Motor neuron (in vitro differentiated cells): Measurements from ENCODE around the gene PHKB. TPM values are rescaled to one million over a fixed set of nuclear protein-coding genes. Genes with fewer than 3 reads are reported as not detected.
"Not testable (repeated sequence)": the region's sequence is repeated elsewhere in the genome, so short reads cannot be mapped to it uniquely, and the experiment has no call there.

ENCODE experiments used
- ATAC-seq, 8 experiments: fragments of 200-7000 bp; cut with Tn5 transposase; replicated peaks in 6 of 8; 2 replicates each; pipeline ENCODE4 v1.8.0; 2021; ENCODE audit warnings: mild to moderate bottlenecking in 8 of 8, moderate library complexity in 8 of 8
- H3K27ac ChIP-seq, 2 donors: fragments of 250-450 bp; sonication (Bioruptor Pico); 2 replicates each; pipeline ENCODE4 v1.9.0; 2021; ENCODE audit warnings: antibody characterized with exemption in 2 of 2, mild to moderate bottlenecking in 2 of 2, moderate library complexity in 1 of 2
- H3K4me1 ChIP-seq, 2 donors: fragments of 250-450 bp; sonication (Bioruptor Pico); replicated peaks in 1 of 2; 2 replicates each; pipeline ENCODE4 v1.6.1; 2021; ENCODE audit warnings: antibody characterized with exemption in 2 of 2, mild to moderate bottlenecking in 2 of 2, moderate library complexity in 1 of 2
- H3K4me3 ChIP-seq, 5 donors: fragments of 250-450 bp; sonication (Bioruptor Pico); 2 replicates each; pipeline ENCODE4 v1.9.0; 2021; ENCODE audit warnings: antibody characterized with exemption in 5 of 5, mild to moderate bottlenecking in 5 of 5, moderate library complexity in 4 of 5
- WGBS, 10 experiments: fragments of 450-650 bp; shearing (Covaris generic); methylation state at CpG; one replicate each; pipeline ENCODE4 v1.0.0; 2022; 5-methylcytosine and 5-hydroxymethylcytosine counted together
- in situ Hi-C, 9 experiments: fragments of 400-800 bp; cut with MboI; loops; one replicate each; pipeline ENCODE4 v1.15.0; 2021; ENCODE audit warnings: low sequenced_read_pairs in 9 of 9, low pct_unique_long_range_greater_than_20kb in 2 of 9; ENCODE audit not compliant: unreplicated experiment in 9 of 9
- total RNA-seq, 8 experiments: library from RNA; unstranded; fragments of 300-600 nt; gene quantifications; 2 replicates each; pipeline versions ENCODE4 v1.2.3 to v1.2.4, GENCODE V29; 2022

PHKB gene
- total RNA-seq, 8 experiments from 2014 or later = 47.8 to 76.8 (median 63.4) TPM

- Histone ChIP-seq H3K27ac (no peak overlapping the region), H3K4me1 (peaks cover 0 to 5% of the 10 kb centered on the region in 2 donors), H3K4me3 (no peak overlapping the region)
- 42 to 100% (median 89%) methylated on average over 1 to 4 of the region's 4 CpGs; no CpG with 5 or more reads in 1 of the 10 experiments for WGBS, 10 experiments
- peak in 1 of 8 experiments; percentile 76 for ATAC-seq
- in situ Hi-C loops = no loop called here
Measured at GRCh38 chr16:47664653-47665325, 203.7 kb downstream of the PHKB start.

GRCh38 chr16:47666434-47666833 lies 205.3 kb downstream of the PHKB start:
- WGBS, 10 experiments = 80 to 100% (median 90%) methylated on average over 1 to 2 of the region's 3 CpGs; no CpG with 5 or more reads in 7 of the 10 experiments
- peaks cover 0 to 5% of the 10 kb centered on the region in 2 donors for H3K4me1 ChIP-seq
- no peak overlapping the region for H3K4me3 ChIP-seq
- H3K27ac ChIP-seq = no peak overlapping the region
- ATAC-seq = no peak
- in situ Hi-C loops = no loop called here

- in situ Hi-C loops = no loop called here
Measured at GRCh38 chr16:47667956-47668355, 206.8 kb downstream of the PHKB start.

GRCh38 chr16:47672475-47672874 lies 211.3 kb downstream of the PHKB start:
- Histone ChIP-seq H3K4me1 (peaks cover 0 to 29% of the 10 kb centered on the region in 2 donors), H3K27ac (no peak overlapping the region), H3K4me3 (no peak overlapping the region)
- in situ Hi-C loops = no loop called here
- no peak for ATAC-seq

More at GRCh38 chr16:47667956-47668355, 206.8 kb downstream of the PHKB start:
- WGBS, 10 experiments = 60 to 100% (median 94%) methylated on average over 1 to 6 of the region's 6 CpGs; no CpG with 5 or more reads in 1 of the 10 experiments
- no peak overlapping the region for H3K27ac ChIP-seq
- peaks cover 0 to 2% of the 10 kb centered on the region in 2 donors for H3K4me1 ChIP-seq
- peak in 3 of 8 experiments; percentile 27 to 94 (median 62) for ATAC-seq
- H3K4me3 ChIP-seq = no peak overlapping the region

GRCh38 chr16:47676635-47677177 lies 215.6 kb downstream of the PHKB start:
- peak in 4 of 8 experiments; percentile 25 to 56 (median 40) for ATAC-seq
- Histone ChIP-seq H3K4me3 (no peak overlapping the region), H3K27ac (peak overlapping the region in 1 of 2 donors; percentile 50), H3K4me1 (peaks cover 0 to 29% of the 10 kb centered on the region in 2 donors)
- in situ Hi-C loops = no loop called here
- WGBS, 10 experiments = 54 to 100% (median 95%) methylated on average over 1 to 4 of the region's 4 CpGs; no CpG with 5 or more reads in 4 of the 10 experiments

- 93 to 100% (median 100%) methylated on average over 1 to 2 of the region's 3 CpGs; no CpG with 5 or more reads in 5 of the 10 experiments for WGBS, 10 experiments
- in situ Hi-C loops, H3K4me1 ChIP-seq: not testable (repeated sequence)
Measured at GRCh38 chr16:47681571-47681970, 220.4 kb downstream of the PHKB start.

GRCh38 chr16:47687694-47688093 lies 226.6 kb downstream of the PHKB start:
- Histone ChIP-seq H3K4me1 (peaks cover 6 to 7% of the 10 kb centered on the region in 2 donors), H3K27ac (no peak overlapping the region), H3K4me3 (no peak overlapping the region)
- ATAC-seq = peak in 7 of 8 experiments; percentile 22 to 95 (median 86)
- WGBS, 10 experiments = 30 to 60% (median 45%) methylated on average over 1 to 2 of the region's 2 CpGs; no CpG with 5 or more reads in 6 of the 10 experiments
- in situ Hi-C loops = no loop called here

More at GRCh38 chr16:47681571-47681970, 220.4 kb downstream of the PHKB start:
- ATAC-seq, H3K27ac ChIP-seq, H3K4me3 ChIP-seq: not testable (repeated sequence)

- in situ Hi-C loops = no loop called here
- no peak overlapping the region for H3K4me3 ChIP-seq
- no peaks in the 10 kb centered on the region for H3K4me1 ChIP-seq
- no peak for ATAC-seq
- H3K27ac ChIP-seq = no peak overlapping the region
- whole genome bisulfite sequencing, 10 experiments = 54 to 100% (median 86%) methylated on average over 1 to 9 of the region's 9 CpGs
Measured at GRCh38 chr16:47693226-47693625, 232.1 kb downstream of the PHKB start.

- ATAC-seq = no peak
- Histone ChIP-seq H3K4me1 (peaks cover 7 to 10% of the 10 kb centered on the region in 2 donors), H3K27ac (no peak overlapping the region), H3K4me3 (no peak overlapping the region)
- 80 to 100% (median 88%) methylated on average over 1 to 3 of the region's 3 CpGs for WGBS, 10 experiments
- in situ Hi-C loops = no loop called here
Measured at GRCh38 chr16:47694543-47694942, 233.4 kb downstream of the PHKB start.

GRCh38 chr16:47695756-47696155 lies 234.6 kb downstream of the PHKB start:
- Histone ChIP-seq H3K4me1 (peaks cover 7 to 12% of the 10 kb centered on the region in 2 donors), H3K27ac (no peak overlapping the region), H3K4me3 (no peak overlapping the region)
- WGBS, 10 experiments = 71 to 100% (median 92%) methylated on average over 2 to 4 of the region's 4 CpGs; no CpG with 5 or more reads in 1 of the 10 experiments
- ATAC-seq = no peak
- in situ Hi-C loops = no loop called here

GRCh38 chr16:47697826-47698225 lies 236.7 kb downstream of the PHKB start:
- Histone ChIP-seq H3K27ac (no peak overlapping the region), H3K4me3 (no peak overlapping the region), H3K4me1 (peaks cover 7 to 12% of the 10 kb centered on the region in 2 donors)
- WGBS, 10 experiments = 50 to 100% (median 83%) methylated on average over 1 to 3 of the region's 3 CpGs; no CpG with 5 or more reads in 3 of the 10 experiments
- in situ Hi-C loops = no loop called here
- ATAC-seq = no peak

- peaks cover 7 to 12% of the 10 kb centered on the region in 2 donors for H3K4me1 ChIP-seq
- H3K27ac ChIP-seq = no peak overlapping the region
- ATAC-seq = peak in 4 of 8 experiments; percentile 22 to 99 (median 86)
- WGBS, 10 experiments = 40 to 83% (median 65%) methylated on average over 1 to 5 of the region's 5 CpGs
- no peak overlapping the region for H3K4me3 ChIP-seq
- in situ Hi-C loops = no loop called here
Measured at GRCh38 chr16:47699106-47699505, 238.0 kb downstream of the PHKB start.

- Histone ChIP-seq H3K4me3 (no peak overlapping the region), H3K4me1 (peaks cover 7 to 12% of the 10 kb centered on the region in 2 donors), H3K27ac (no peak overlapping the region)
- in situ Hi-C loops = no loop called here
- WGBS, 10 experiments = 11 to 80% (median 57%) methylated on average over 5 to 6 of the region's 6 CpGs
- ATAC-seq = peak in 3 of 8 experiments; percentile 37 to 78 (median 65)
Measured at GRCh38 chr16:47700857-47701587, 239.9 kb downstream of the PHKB start.
